AG04450 (cell line): ENCODE measurements around the gene SNRPE. TPM values are rescaled to one million over a fixed set of nuclear protein-coding genes. Genes with fewer than 3 reads are reported as not detected.

ENCODE experiments used
- CTCF ChIA-PET: fragments of 300-600, 350-600 bp; formaldehyde crosslinking; extraction: SDS; loops from one replicate; lab custom pipeline; 2022; ENCODE audit warnings: antibody characterized with exemption, inconsistent platforms; lab: Charles Lee
- POLR2A ChIA-PET: fragments of 350-600 bp; formaldehyde crosslinking; extraction: SDS; loops from one replicate; lab custom pipeline; 2021; ENCODE audit warnings: antibody characterized with exemption, inconsistent platforms; lab: Yijun Ruan, JAX
- DNase-seq: peaks from one replicate; pipeline ENCODE4 v3.0.0-alpha.2; 2011; ENCODE audit warnings: low read depth, low spot score
- H3K27ac ChIP-seq: one replicate; pipeline ENCODE4 v1.5.1; 2012; ENCODE audit warnings: low read depth, low read length, control low read depth
- H3K27me3 ChIP-seq: one replicate; pipeline ENCODE4 v1.6.0; 2012; ENCODE audit warnings: low read length; ENCODE audit not compliant: control insufficient read depth, insufficient read depth
- H3K4me3 ChIP-seq: 2 replicates; pipeline ENCODE4 v1.5.1; 2011; ENCODE audit warnings: mild to moderate bottlenecking, low read depth, low read length, control low read depth
- H3K9me3 ChIP-seq: 2 replicates; pipeline ENCODE4 v1.5.1; 2012; ENCODE audit warnings: low read length; ENCODE audit not compliant: control insufficient read depth, insufficient read depth
- polyA plus RNA-seq: library from polyadenylated mRNA; depleted of rRNA; stranded (reverse); fragments of >200 nt; gene quantifications from 2 replicates; pipeline ENCODE4 v1.2.3, GENCODE V29; 2011
- TF ChIP-seq, protein P1 (sequence below): IDR thresholded peaks from 2 replicates; pipeline ENCODE4 v1.5.1; 2011; ENCODE audit warnings: low read depth, low read length, control low read depth, inconsistent platforms

SNRPE gene
- polyA plus RNA-seq, 1 experiment, result 278 TPM

- DNase-seq, result no peak
- TF ChIP-seq, protein P1, sequence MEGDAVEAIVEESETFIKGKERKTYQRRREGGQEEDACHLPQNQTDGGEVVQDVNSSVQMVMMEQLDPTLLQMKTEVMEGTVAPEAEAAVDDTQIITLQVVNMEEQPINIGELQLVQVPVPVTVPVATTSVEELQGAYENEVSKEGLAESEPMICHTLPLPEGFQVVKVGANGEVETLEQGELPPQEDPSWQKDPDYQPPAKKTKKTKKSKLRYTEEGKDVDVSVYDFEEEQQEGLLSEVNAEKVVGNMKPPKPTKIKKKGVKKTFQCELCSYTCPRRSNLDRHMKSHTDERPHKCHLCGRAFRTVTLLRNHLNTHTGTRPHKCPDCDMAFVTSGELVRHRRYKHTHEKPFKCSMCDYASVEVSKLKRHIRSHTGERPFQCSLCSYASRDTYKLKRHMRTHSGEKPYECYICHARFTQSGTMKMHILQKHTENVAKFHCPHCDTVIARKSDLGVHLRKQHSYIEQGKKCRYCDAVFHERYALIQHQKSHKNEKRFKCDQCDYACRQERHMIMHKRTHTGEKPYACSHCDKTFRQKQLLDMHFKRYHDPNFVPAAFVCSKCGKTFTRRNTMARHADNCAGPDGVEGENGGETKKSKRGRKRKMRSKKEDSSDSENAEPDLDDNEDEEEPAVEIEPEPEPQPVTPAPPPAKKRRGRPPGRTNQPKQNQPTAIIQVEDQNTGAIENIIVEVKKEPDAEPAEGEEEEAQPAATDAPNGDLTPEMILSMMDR, result no peak
- ChIA-PET CTCF (no interaction called here), POLR2A (no interaction called here)
- H3K27ac ChIP-seq, result no peak overlapping the region
- H3K4me3 ChIP-seq, result no peak overlapping the region
- no peaks in the 10 kb centered on the region for H3K27me3 ChIP-seq
- H3K9me3 ChIP-seq, result peaks cover 6% of the 10 kb centered on the region; the same call in 1 of the 2 replicates
Measured at GRCh38 chr1:203891950-203892349, 30.6 kb downstream of the SNRPE start.

GRCh38 chr1:203898458-203899352 lies 37.3 kb downstream of the SNRPE start:
- CTCF ChIA-PET, result interaction anchor here (1.5 kb wide), 1 partner anchor 27 kb away, joined by 4 read pairs; no protein-coding TSS in a partner anchor
- POLR2A ChIA-PET, result no interaction called here

DNA sequence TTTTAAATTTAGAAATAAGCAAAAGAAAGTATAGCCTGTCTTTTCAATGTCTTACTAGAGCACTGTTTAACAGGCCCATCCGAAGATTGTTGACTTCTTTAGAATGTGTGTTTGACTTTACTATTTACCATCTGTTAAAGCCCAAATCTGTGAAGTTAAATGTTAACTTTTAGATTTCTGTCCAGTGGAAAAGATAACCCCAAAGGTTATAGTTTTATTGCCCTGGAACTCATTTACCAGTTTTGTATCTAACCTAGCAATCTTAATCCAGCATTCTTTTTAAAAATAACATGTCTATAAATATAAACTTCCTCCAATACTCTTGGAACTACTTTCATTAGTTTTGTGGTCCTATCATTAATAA lies 37.9 kb downstream of the SNRPE start:
- Histone ChIP-seq H3K27me3 (no peaks in the 10 kb centered on the region), H3K9me3 (peaks cover 10% of the 10 kb centered on the region), H3K27ac (no peak overlapping the region), H3K4me3 (no peak overlapping the region)
- CTCF ChIA-PET, result no interaction called here
- DNase-seq, result no peak
- POLR2A ChIA-PET, result no interaction called here
- TF ChIP-seq, protein P1, result no peak

More at GRCh38 chr1:203898458-203899352, 37.3 kb downstream of the SNRPE start:
- TF ChIP-seq, protein P1, result no peak
- no peak for DNase-seq
- Histone ChIP-seq H3K27me3 (no peaks in the 10 kb centered on the region), H3K9me3 (peaks cover 10% of the 10 kb centered on the region), H3K4me3 (no peak overlapping the region), H3K27ac (no peak overlapping the region)

DNA sequence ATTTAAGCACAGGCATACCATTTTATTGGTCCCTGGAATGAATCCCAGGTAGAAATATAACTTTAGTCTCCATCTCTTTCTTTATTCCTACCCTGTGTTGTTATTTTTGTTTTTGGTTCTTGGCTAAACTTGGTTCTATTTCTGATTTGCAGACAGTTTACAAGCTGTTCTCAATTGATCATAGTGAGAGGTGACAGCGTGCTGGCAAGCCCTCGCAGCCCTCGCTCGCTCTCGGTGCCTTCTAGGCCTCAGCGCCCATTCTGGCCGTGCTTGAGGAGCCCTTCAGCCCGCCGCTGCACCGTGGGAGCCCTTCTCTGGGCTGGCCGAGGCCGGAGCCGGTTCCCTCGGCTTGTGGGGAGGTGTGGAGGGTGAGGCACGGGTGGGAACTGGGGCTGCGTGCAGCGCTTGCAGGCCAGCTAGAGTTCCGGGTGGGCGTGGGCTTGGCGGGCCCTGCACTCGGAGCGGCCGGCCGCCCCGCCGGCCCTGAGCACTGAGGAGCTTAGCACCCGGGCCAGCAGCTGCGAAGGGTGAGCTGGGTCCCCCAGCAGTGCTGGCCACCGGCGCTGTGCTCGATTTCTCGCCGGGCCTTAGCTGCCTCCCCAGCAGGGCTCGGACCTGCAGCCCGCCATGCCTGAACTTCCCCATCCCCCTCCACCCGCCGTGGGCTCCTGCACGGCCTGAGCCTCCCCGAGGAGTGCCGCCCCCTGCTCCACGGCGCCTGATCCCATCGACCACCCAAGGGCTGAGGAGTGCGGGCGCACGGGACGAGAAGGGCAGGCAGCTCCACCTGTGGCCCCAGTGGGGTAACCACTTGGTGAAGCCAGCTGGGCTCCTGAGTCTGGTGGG lies 38.7 kb downstream of the SNRPE start:
- CTCF ChIA-PET, result no interaction called here
- no peak overlapping the region for H3K4me3 ChIP-seq
- POLR2A ChIA-PET, result no interaction called here
- TF ChIP-seq, protein P1, result no peak
- H3K9me3 ChIP-seq, result peaks cover 6% of the 10 kb centered on the region
- H3K27me3 ChIP-seq, result no peaks in the 10 kb centered on the region
- H3K27ac ChIP-seq, result no peak overlapping the region
- no peak for DNase-seq
